Endothelial cell of umbilical vein (primary cell): ENCODE results near the gene ITPR2. TPM values are rescaled to one million over a fixed set of nuclear protein-coding genes. Genes with fewer than 3 reads are reported as not detected.

Experiments
- BruUV-seq: library from RNA; stranded (reverse); fragments of 400-500 nt; replicated peaks from 2 replicates; lab custom pipeline; 2021; lab: Mats Ljungman, UMichigan
- CTCF ChIA-PET: fragments of 300-600, 350-600 bp; sonication (Branson Sonifier 250); formaldehyde crosslinking; loops from one replicate; lab custom pipeline; 2021; ENCODE audit warnings: antibody characterized with exemption, inconsistent platforms; lab: Charles Lee
- POLR2A ChIA-PET: fragments of 300-600, 350-600 bp; sonication (Branson Sonifier 250); formaldehyde crosslinking; loops from one replicate; lab custom pipeline; 2021; ENCODE audit warnings: antibody characterized with exemption, inconsistent platforms; lab: Charles Lee
- DNase-seq: peaks from one replicate; pipeline ENCODE4 v3.0.0-alpha.2; 2011; ENCODE audit warnings: low read depth, low spot score
- FAIRE-seq: peaks from 2 replicates; lab custom pipeline; 2011; peaks lifted over from hg19 to GRCh38; lab: Jason Lieb, UNC
- H2AFZ ChIP-seq: 2 replicates; pipeline ENCODE4 v1.6.0; 2012; ENCODE audit warnings: low read depth, low read length, control low read depth, inconsistent platforms
- H3K27ac ChIP-seq: 2 replicates; pipeline ENCODE4 v1.5.1; 2011; ENCODE audit warnings: low read depth, mild to moderate bottlenecking, control low read depth, low read length, moderate library complexity; ENCODE audit not compliant: insufficient read depth
- H3K27me3 ChIP-seq, 2 experiments: 2 replicates each; pipeline versions ENCODE4 v1.6.0 to v1.6.1; 2011; ENCODE audit warnings: low read length in 2 of 2, mixed read lengths in 1 of 2; ENCODE audit not compliant: control insufficient read depth in 2 of 2, insufficient read depth in 2 of 2
- H3K36me3 ChIP-seq, 2 experiments: 2 replicates in 1 of 2; 3 replicates in 1 of 2; pipeline ENCODE4 v1.5.1; 2011; ENCODE audit warnings: low read length in 2 of 2, mild to moderate bottlenecking in 1 of 2, moderate library complexity in 1 of 2; ENCODE audit not compliant: control insufficient read depth in 2 of 2, insufficient read depth in 2 of 2; ENCODE audit errors: extremely low read depth in 1 of 2
- H3K4me1 ChIP-seq: 3 replicates; pipeline ENCODE4 v1.5.1; 2011; ENCODE audit warnings: mild to moderate bottlenecking, low read length; ENCODE audit not compliant: control insufficient read depth, insufficient read depth; ENCODE audit errors: extremely low read depth
- H3K4me2 ChIP-seq: 2 replicates; pipeline ENCODE4 v1.6.1; 2011; ENCODE audit warnings: low read length, control low read depth, mixed read lengths; ENCODE audit not compliant: insufficient read depth
- H3K4me3 ChIP-seq, 3 experiments: fragments of 200-600 bp in 1 of 3; sonication (generic), shearing (Covaris generic) in 1 of 3; replicated peaks in 1 of 3; 2 replicates each; pipeline ENCODE4 v1.5.1; 2011 to 2016; ENCODE audit warnings: control low read depth in 3 of 3, low read length in 3 of 3, mild to moderate bottlenecking in 2 of 3, inconsistent platforms in 1 of 3, low read depth in 1 of 3, moderate library complexity in 1 of 3; ENCODE audit not compliant: insufficient read depth in 1 of 3
- H3K79me2 ChIP-seq: 2 replicates; pipeline ENCODE4 v1.6.0; 2012; ENCODE audit warnings: low read length, inconsistent platforms; ENCODE audit not compliant: control insufficient read depth, insufficient read depth
- H3K9ac ChIP-seq: replicated peaks from 2 replicates; pipeline ENCODE3; 2011; ENCODE audit warnings: low read length, control low read depth; ENCODE audit not compliant: insufficient read depth; ENCODE audit errors: extremely low read depth
- H3K9me1 ChIP-seq: replicated peaks from 3 replicates; pipeline ENCODE4 v1.6.0; 2011; ENCODE audit warnings: mild to moderate bottlenecking, low read length; ENCODE audit not compliant: control insufficient read depth, insufficient read depth; ENCODE audit errors: extremely low read depth
- H3K9me3 ChIP-seq: replicated peaks from 2 replicates; pipeline ENCODE4 v1.5.1; 2012; ENCODE audit warnings: low read length, inconsistent platforms; ENCODE audit not compliant: control insufficient read depth, insufficient read depth
- H4K20me1 ChIP-seq: replicated peaks from 2 replicates; pipeline ENCODE3; 2011; ENCODE audit warnings: mild to moderate bottlenecking, low read length; ENCODE audit not compliant: control insufficient read depth, insufficient read depth; ENCODE audit errors: extremely low read depth
- CTCF ChIP-seq, 2 donors: IDR thresholded peaks; 1 replicate in 1 of 2; 2 replicates in 1 of 2; pipeline ENCODE4 v1.5.1; 2011; ENCODE audit warnings: low read length in 2 of 2, mild to moderate bottlenecking in 2 of 2, moderate library complexity in 2 of 2, control low read depth in 1 of 2, inconsistent platforms in 1 of 2, low read depth in 1 of 2; ENCODE audit not compliant: insufficient read depth in 1 of 2; ENCODE audit errors: extremely low read depth in 1 of 2
- EZH2 ChIP-seq: IDR thresholded peaks from 2 replicates; pipeline ENCODE4 v1.6.1; 2012; ENCODE audit warnings: borderline replicate concordance, low read depth, mild to moderate bottlenecking, moderate library complexity, low read length, inconsistent platforms; ENCODE audit not compliant: severe bottlenecking
- FOS ChIP-seq: IDR thresholded peaks from 2 replicates; pipeline ENCODE4 v1.6.1; 2011; ENCODE audit warnings: mild to moderate bottlenecking, low read length, moderate library complexity, borderline replicate concordance; ENCODE audit not compliant: insufficient read depth
- GATA2 ChIP-seq: IDR thresholded peaks from 2 replicates; pipeline ENCODE4 v1.7.0; 2011; ENCODE audit warnings: low read depth, mild to moderate bottlenecking, moderate library complexity, mixed read lengths, low read length; ENCODE audit not compliant: insufficient read length, insufficient read depth
- JUN ChIP-seq: IDR thresholded peaks from 2 replicates; pipeline ENCODE4 v1.6.1; 2011; ENCODE audit warnings: borderline replicate concordance, low read depth; ENCODE audit not compliant: insufficient read length, insufficient read depth
- MAX ChIP-seq: IDR thresholded peaks from 2 replicates; pipeline ENCODE4 v1.6.1; 2011; ENCODE audit not compliant: insufficient read depth, insufficient read length
- MYC ChIP-seq: IDR thresholded peaks from one replicate; pipeline ENCODE4 v1.6.1; 2011; ENCODE audit warnings: mild to moderate bottlenecking, low read depth, low read length
- POLR2A ChIP-seq: IDR thresholded peaks from 2 replicates; pipeline ENCODE4 v1.6.1; 2012; ENCODE audit warnings: low read depth, mild to moderate bottlenecking, control low read depth, low read length
- POLR2AphosphoS5 ChIP-seq: IDR thresholded peaks from 2 replicates; pipeline ENCODE4 v1.6.1; 2012; ENCODE audit warnings: low read depth, mild to moderate bottlenecking, control low read depth, low read length, moderate library complexity; ENCODE audit not compliant: insufficient read depth
- dilution Hi-C: fragments of 300-500 bp; cut with MboI; formaldehyde crosslinking; loops from one replicate; pipeline ENCODE4 v1.15.0; 2019; ENCODE audit warnings: low sequenced_read_pairs; ENCODE audit not compliant: extremely low pct_ligation_motif_present
- intact Hi-C: fragments of 100-400 bp; cut with micrococcal nuclease; formaldehyde crosslinking; loops from one replicate; pipeline ENCODE4 v1.10.0; 2022
- polyA plus RNA-seq, 4 experiments: library from polyadenylated mRNA; depleted of rRNA in 3 of 4; stranded (reverse) in 3 of 4; unstranded in 1 of 4; fragments of >200 nt; gene quantifications; 2 replicates each; pipeline versions ENCODE4 v1.2.1 to v1.2.3, GENCODE V29; 2011 to 2012; ENCODE audit warnings: missing spikeins in 1 of 4
- total RNA-seq: library from RNA; stranded (reverse); gene quantifications from 2 replicates; pipeline ENCODE4 v1.2.3, GENCODE V29; 2021

The ITPR2 gene
- total and polyA plus RNA-seq, 2 donors (not counting 3 experiments of a cell fraction or from before 2014, with no cell fraction given): 16.2 to 86.8 TPM

- no peaks in the 10 kb centered on the region for H3K79me2 ChIP-seq
- no TSS peak for BruUV-seq
- no peak for FAIRE-seq
- H2AFZ ChIP-seq: no peak overlapping the region
- no peak overlapping the region for H3K4me3 ChIP-seq
- no peaks in the 10 kb centered on the region for H3K9me1 ChIP-seq
- POLR2A ChIA-PET: no interaction called here
- no peaks in the 10 kb centered on the region for H3K27me3 ChIP-seq
- TF ChIP-seq JUN (no peak), EZH2 (no peak), FOS (no peak), GATA2 (no peak), POLR2A (no peak), POLR2AphosphoS5 (no peak), MYC (no peak), CTCF (IDR thresholded peaks at IDR 0.05; ENCODE audit: extremely low read depth in 1 of 2, insufficient read depth in 1 of 2, low read depth in 1 of 2, low read length in 2 of 2) (no peak), MAX (no peak)
- no peak overlapping the region for H3K9ac ChIP-seq
- intact Hi-C loops (no loop called here), dilution Hi-C loops (no loop called here)
- H3K4me2 ChIP-seq: no peak overlapping the region
- H3K9me3 ChIP-seq: no peaks in the 10 kb centered on the region
- no peak overlapping the region for H3K27ac ChIP-seq
- DNase-seq: no peak
- H3K36me3 ChIP-seq: peaks cover 17 to 23% of the 10 kb centered on the region in 2 experiments
- CTCF ChIA-PET: interaction anchor here (1.2 to 3.8 kb wide), 2 partner anchors 29 to 43 kb away, joined by 3 to 27 read pairs (median 8); no protein-coding TSS in a partner anchor
- H4K20me1 ChIP-seq: no peaks in the 10 kb centered on the region
- H3K4me1 ChIP-seq: no peaks in the 10 kb centered on the region
Observed at GRCh38 chr12:26658991-26659390, 174.0 kb downstream of the ITPR2 start.
